AG09319 (cell line): Measurements from ENCODE around the gene CWC27.
A peak's percentile ranks its signal among the peaks of the same experiment; 100 is the strongest.

Source experiments
- DNase-seq: peaks from one replicate; pipeline ENCODE4 v3.0.0-alpha.2; 2010; ENCODE audit warnings: low read depth; ENCODE audit errors: extremely low read depth
- TF ChIP-seq, protein P1 (sequence below): IDR thresholded peaks from 2 replicates; pipeline ENCODE4 v1.5.1; 2011; ENCODE audit warnings: low read depth, mild to moderate bottlenecking, inconsistent platforms, low read length, moderate library complexity

The CWC27 gene

DNA sequence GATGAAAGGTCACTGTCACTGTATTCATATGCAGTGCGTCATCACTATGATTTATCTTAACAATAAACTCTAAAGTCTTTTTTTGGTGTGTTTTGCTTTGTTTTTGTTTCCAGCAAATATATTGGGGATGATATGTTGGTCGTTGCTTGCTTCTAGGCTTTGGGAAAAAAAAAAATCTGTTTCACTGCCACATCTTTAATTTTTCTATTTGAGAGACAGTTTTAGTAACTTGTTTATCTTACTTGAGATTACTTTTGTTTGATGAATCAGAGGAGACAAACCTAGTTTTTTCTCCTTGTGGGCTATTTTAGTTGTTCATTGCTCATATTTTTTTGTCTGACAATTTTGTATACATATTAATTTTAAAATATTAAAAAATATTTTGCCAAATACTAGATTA is 19.4 kb downstream of the CWC27 start:
- TF ChIP-seq, protein P1, sequence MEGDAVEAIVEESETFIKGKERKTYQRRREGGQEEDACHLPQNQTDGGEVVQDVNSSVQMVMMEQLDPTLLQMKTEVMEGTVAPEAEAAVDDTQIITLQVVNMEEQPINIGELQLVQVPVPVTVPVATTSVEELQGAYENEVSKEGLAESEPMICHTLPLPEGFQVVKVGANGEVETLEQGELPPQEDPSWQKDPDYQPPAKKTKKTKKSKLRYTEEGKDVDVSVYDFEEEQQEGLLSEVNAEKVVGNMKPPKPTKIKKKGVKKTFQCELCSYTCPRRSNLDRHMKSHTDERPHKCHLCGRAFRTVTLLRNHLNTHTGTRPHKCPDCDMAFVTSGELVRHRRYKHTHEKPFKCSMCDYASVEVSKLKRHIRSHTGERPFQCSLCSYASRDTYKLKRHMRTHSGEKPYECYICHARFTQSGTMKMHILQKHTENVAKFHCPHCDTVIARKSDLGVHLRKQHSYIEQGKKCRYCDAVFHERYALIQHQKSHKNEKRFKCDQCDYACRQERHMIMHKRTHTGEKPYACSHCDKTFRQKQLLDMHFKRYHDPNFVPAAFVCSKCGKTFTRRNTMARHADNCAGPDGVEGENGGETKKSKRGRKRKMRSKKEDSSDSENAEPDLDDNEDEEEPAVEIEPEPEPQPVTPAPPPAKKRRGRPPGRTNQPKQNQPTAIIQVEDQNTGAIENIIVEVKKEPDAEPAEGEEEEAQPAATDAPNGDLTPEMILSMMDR: no peak
- no peak for DNase-seq

DNA sequence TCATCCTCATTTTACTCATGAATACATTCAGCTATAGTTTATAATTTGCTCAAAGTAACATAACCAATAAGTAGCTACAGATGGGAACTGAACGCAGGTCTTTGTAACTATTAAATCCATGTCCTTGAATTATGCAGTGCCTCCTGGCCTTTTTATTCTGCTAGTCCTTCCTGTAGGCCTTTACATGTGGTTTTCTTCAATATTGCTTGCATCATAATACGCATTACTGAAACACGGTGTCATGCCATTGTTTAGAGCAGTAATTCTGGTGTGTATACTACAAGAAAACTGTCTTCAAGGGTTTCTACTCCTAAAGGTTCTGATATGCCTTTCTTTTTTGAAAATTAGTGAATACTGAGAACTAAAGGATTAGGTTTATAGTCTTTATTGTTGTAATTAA is 20.7 kb downstream of the CWC27 start:
- DNase-seq: peak; percentile 38

DNA sequence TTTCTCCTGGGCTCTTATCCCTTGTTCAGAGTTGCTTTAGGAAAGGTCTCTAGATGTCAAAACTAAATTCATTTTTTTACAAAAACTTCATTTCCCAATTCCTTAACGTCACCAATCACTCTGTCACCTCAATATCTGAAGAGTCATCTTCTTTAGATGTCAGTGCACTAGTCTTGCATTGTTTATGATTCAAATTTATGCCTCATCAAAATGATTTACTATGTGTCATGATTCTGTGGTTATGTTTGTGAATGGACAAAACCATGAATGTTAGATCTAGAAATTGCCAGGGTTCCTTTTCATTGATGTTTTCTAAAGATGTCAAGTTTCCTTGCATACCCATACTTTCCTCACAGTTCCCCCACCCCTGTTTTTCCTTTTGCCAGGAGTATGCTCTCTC is 21.5 kb downstream of the CWC27 start:
- TF ChIP-seq, protein P1: no peak
- DNase-seq: no peak

More for the DNA sequence above, 20.7 kb downstream of the CWC27 start:
- TF ChIP-seq, protein P1: no peak

DNA sequence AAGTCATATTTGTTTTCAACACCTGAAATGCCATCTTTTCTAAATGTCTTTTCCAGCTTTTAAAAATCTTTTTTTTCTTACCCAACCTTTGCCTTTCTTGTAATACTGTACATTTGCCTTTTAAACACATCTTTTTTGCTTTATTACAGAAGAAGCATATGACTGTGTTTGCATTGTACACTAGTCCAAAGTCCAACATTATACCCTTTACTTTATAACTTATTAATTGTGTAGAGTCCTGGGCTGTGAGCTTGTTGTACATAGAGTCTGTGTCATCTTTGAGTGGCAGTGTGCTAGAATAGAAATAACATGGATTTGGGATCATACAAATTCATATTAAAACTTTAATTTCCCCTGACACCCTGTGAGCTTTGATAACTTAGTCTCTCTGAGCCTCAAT is 23.7 kb downstream of the CWC27 start:
- DNase-seq: no peak
- TF ChIP-seq, protein P1: no peak

DNA sequence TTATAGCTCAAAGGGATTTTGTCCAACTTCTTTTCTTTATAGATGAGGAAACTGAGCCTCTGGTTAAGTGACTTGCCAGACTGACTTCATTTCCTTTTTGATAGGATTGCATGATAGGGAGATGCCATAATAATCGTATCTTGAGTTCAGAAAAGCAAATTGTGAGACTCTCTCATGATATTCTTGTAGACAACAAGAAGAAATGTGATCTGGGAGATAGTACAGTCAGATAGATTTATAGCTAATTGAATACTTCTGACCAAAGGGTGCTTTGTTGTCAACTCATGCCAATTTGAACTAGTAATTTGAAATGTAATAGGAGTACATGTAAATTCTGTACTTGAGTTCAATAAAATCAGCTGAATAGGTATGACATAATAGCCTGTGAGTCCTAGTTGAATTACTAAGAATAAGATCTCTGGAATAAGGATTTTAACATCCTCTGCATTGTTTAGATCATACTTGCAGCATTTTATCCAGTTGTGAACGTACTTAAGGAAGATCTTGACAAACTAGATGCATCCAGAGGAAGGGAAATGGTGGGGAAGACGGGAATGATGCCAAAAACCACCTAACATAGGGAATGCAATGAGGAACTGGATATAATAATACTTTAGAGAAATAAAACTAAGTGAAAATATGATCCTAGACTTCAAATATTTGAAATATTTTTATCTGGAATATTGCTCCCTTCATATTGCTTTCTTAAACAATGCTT is 25.5 kb downstream of the CWC27 start:
- no peak for DNase-seq
- TF ChIP-seq, protein P1: no peak

DNA sequence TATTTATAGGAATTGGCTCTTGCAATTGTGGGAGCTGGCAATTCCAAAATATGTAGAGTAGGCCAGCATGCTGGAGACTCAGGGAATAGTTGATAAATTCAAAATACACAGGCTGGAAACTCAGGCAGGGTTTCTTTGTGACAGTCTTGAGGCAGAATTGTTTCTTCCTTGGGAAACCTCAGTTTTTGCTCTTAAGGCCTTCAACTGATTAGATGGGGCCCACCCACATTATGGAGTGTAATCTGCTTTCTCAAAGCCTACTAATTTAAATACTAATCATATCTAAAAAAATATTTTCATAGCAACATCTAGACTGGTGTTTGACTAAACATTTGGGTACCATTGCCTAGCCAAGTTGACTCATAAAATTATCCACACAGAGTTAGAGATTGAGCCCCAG is 27.6 kb downstream of the CWC27 start:
- DNase-seq: no peak
- TF ChIP-seq, protein P1: no peak

DNA sequence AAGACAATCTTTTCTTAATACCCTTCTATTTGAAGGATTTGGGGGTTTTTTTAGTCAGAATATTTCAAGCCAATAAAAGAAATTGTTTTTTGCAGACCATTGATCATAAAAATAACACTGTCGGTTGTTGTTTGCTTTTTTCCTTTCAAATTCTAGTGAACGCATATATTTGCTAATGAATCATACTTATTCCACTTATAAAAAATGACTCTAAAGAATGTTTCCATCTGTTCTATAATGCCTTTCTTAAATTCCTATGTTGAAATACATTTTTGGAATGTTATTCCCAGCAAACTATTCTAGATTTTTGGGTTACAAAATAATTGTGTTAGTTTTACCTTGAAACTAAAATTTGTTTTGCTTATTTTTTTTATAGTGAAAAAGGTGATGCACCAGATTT is 32.2 kb downstream of the CWC27 start:
- no peak for DNase-seq
- TF ChIP-seq, protein P1: no peak
